Stimulated activated CD4-positive, alpha-beta T cell treated with anti-CD3 and anti-CD28 coated beads, Interleukin-15, amount 100 ng/mL, for 48 hours (primary cell): ENCODE results near the gene BCOR.

ENCODE experiments used
- DNase-seq, 2 donors: peaks; one replicate each; pipeline ENCODE4 v3.0.0-alpha.2; 2020; ENCODE audit warnings: low read depth in 2 of 2

Gene BCOR

GRCh38 chrX:40003428-40004245 lies 94.1 kb downstream of the BCOR start:
- no peak for DNase-seq

- no peak for DNase-seq
Observed at GRCh38 chrX:40003071-40003427, 94.7 kb downstream of the BCOR start.
